MCF 10A (cell line): Measurements from ENCODE around the gene RIPK3. TPM values are rescaled to one million over a fixed set of nuclear protein-coding genes. Genes with fewer than 3 reads are reported as not detected.

Source experiments
- BruUV-seq: library from RNA; stranded (reverse); fragments of 400-500 nt; replicated peaks from 2 replicates; lab custom pipeline; 2021; lab: Mats Ljungman, UMichigan
- CTCF ChIA-PET: fragments of 300-600 bp; sonication (Branson Sonifier 250); formaldehyde crosslinking; extraction: SDS; loops from one replicate; lab custom pipeline; 2021; ENCODE audit warnings: antibody characterized with exemption, inconsistent platforms; lab: Yijun Ruan, JAX
- POLR2A ChIA-PET: fragments of 300-600, 350-650 bp; sonication (Branson Sonifier 250); formaldehyde crosslinking; extraction: SDS; loops from one replicate; lab custom pipeline; 2020; ENCODE audit warnings: antibody characterized with exemption, inconsistent platforms; lab: Yijun Ruan, JAX
- DNase-seq: peaks from one replicate; pipeline ENCODE4 v3.0.0-alpha.2; 2018; ENCODE audit not compliant: unreplicated experiment
- H3K27ac Mint-ChIP-seq: one replicate; pipeline ENCODE4 v1.8.0; 2022; ENCODE audit warnings: mild to moderate bottlenecking, low read depth, mixed read lengths; ENCODE audit not compliant: unreplicated experiment
- H3K27me3 Mint-ChIP-seq: one replicate; pipeline ENCODE4 v1.8.0; 2022; ENCODE audit warnings: mixed read lengths; ENCODE audit not compliant: insufficient read depth, unreplicated experiment
- H3K36me3 Mint-ChIP-seq: one replicate; pipeline ENCODE4 v1.8.0; 2022; ENCODE audit warnings: mild to moderate bottlenecking, moderate library complexity, mixed read lengths; ENCODE audit not compliant: insufficient read depth, unreplicated experiment
- H3K4me1 Mint-ChIP-seq: one replicate; pipeline ENCODE4 v1.8.0; 2022; ENCODE audit warnings: mixed read lengths; ENCODE audit not compliant: insufficient read depth, unreplicated experiment
- H3K4me3 Mint-ChIP-seq: one replicate; pipeline ENCODE4 v1.8.0; 2022; ENCODE audit warnings: mild to moderate bottlenecking, moderate library complexity, mixed read lengths; ENCODE audit not compliant: unreplicated experiment
- H3K9me3 Mint-ChIP-seq: one replicate; pipeline ENCODE4 v1.8.0; 2022; ENCODE audit warnings: mixed read lengths; ENCODE audit not compliant: unreplicated experiment
- intact Hi-C: fragments of 100-400 bp; cut with micrococcal nuclease; formaldehyde crosslinking; loops from 2 replicates; pipeline ENCODE4 v1.14.1; 2022
- total RNA-seq: library from RNA; stranded (reverse); gene quantifications from 2 replicates; pipeline ENCODE4 v1.2.3, GENCODE V29; 2022
- TF ChIP-seq, protein P1 (sequence below): fragments of 200-600 bp; IDR thresholded peaks from one replicate; pipeline ENCODE4 v1.8.0; 2022; ENCODE audit warnings: antibody characterized with exemption, mild to moderate bottlenecking; ENCODE audit not compliant: unreplicated experiment

Gene RIPK3
- total RNA-seq, 1 experiment from 2014 or later = not detected

DNA sequence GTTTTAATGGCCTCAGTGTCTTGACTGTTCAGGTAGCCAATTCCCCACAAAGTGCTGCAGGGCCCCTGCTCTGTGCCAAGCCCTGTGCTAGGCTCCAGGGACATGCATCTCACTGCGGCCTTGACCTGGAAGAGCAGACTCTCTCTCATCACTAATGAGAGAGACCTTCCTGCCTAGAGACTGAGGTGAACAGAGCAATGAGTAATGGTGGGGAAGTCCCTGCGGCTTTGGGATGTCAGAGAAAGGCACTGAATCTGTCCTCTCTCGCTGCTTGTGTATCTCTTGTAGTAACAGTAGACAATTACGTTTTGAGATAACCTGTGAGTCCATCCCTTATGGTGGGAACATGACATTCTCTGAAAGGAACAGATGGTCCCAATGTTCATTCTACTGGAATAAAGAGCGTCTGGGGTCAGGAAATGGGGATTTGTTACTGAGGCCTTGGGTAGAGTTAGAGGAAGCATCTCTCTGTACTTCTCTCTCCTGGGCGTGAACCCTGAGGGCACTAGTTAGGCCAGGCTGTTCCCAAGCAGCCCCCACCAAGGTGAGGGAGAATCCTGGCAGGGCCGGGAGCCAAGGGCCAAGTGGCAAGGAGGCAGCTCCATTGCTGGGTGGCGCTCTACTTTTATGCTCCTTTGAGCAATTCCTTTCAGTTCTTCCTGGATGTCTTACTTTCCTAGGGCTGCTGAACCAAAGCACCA is 41.7 kb upstream of the RIPK3 start:
- TF ChIP-seq, protein P1, sequence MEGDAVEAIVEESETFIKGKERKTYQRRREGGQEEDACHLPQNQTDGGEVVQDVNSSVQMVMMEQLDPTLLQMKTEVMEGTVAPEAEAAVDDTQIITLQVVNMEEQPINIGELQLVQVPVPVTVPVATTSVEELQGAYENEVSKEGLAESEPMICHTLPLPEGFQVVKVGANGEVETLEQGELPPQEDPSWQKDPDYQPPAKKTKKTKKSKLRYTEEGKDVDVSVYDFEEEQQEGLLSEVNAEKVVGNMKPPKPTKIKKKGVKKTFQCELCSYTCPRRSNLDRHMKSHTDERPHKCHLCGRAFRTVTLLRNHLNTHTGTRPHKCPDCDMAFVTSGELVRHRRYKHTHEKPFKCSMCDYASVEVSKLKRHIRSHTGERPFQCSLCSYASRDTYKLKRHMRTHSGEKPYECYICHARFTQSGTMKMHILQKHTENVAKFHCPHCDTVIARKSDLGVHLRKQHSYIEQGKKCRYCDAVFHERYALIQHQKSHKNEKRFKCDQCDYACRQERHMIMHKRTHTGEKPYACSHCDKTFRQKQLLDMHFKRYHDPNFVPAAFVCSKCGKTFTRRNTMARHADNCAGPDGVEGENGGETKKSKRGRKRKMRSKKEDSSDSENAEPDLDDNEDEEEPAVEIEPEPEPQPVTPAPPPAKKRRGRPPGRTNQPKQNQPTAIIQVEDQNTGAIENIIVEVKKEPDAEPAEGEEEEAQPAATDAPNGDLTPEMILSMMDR = no peak
- no peaks in the 10 kb centered on the region for H3K36me3 Mint-ChIP-seq
- DNase-seq = no peak
- POLR2A ChIA-PET = interaction anchor here (0.7 kb wide), 1 partner anchor 70 kb away, joined by 3 read pairs; the partner anchor contains the start of gene LTB4R
- no peak overlapping the region for H3K4me3 Mint-ChIP-seq
- no peaks in the 10 kb centered on the region for H3K4me1 Mint-ChIP-seq
- CTCF ChIA-PET = interaction anchor here (0.7 to 2.3 kb wide), 5 partner anchors 16 to 1834 kb away, joined by 3 to 7 read pairs (median 3); no protein-coding TSS in a partner anchor
- BruUV-seq = no TSS peak
- intact Hi-C loops = no loop called here
- H3K27ac Mint-ChIP-seq = no peak overlapping the region
- no peaks in the 10 kb centered on the region for H3K9me3 Mint-ChIP-seq
- peaks cover 13% of the 10 kb centered on the region for H3K27me3 Mint-ChIP-seq

DNA sequence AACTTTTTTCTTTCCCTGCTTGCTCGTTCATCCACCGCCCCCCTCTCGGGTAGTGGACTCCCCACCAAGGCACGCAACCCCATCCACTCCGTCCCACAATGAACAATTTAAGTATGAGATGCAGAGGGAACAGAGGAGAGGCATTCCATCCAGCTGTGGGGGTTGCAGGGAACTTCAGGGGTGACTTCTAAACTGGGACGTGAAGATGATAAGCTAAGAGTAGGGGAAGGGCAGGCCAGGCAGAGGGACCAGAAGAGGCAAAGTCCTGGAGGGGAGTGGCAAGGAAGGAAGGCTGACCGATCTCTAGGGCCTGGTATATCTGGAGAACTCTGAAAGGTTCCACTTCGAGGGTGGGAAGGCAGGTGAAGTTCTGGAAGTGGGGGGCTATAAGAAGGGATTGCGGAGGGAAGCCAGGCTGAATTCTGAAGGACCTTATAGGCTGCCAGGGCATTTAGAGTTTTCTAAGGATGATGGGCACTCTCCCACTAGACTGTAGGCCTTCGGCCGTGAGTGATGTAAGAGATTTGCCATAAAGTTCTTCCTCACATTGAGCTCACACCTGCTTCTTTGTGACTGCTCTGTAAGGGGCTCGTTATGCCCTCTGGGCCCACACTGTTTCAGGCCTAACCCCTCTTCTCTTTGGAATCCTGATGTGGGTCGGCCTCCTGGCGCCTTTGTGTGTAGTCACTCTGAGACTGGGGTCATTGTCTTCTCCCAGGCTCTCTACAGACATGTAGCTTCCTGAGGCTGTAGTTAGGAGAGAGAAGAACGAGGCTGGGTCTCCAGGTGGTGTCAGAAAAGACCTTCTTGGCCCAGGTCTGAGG is 40.3 kb upstream of the RIPK3 start:
- H3K27ac Mint-ChIP-seq = no peak overlapping the region
- H3K36me3 Mint-ChIP-seq = no peaks in the 10 kb centered on the region
- ChIA-PET POLR2A (interaction anchor here (1.1 to 3.1 kb wide), 6 partner anchors 9 to 49 kb away, joined by 3 to 12 read pairs (median 4); partner anchors contain the start of genes CBLN3 and KHNYN), CTCF (interaction anchor here (0.8 to 4.5 kb wide), 7 partner anchors 10 to 57 kb away, joined by 3 to 27 read pairs (median 3); partner anchors contain the start of genes ADCY4, KHNYN and NFATC4)
- H3K27me3 Mint-ChIP-seq = peaks cover 13% of the 10 kb centered on the region
- intact Hi-C loops = no loop called here
- TF ChIP-seq, protein P1 = no peak
- no TSS peak for BruUV-seq
- no peaks in the 10 kb centered on the region for H3K9me3 Mint-ChIP-seq
- no peak for DNase-seq
- H3K4me3 Mint-ChIP-seq = no peak overlapping the region
- no peaks in the 10 kb centered on the region for H3K4me1 Mint-ChIP-seq

DNA sequence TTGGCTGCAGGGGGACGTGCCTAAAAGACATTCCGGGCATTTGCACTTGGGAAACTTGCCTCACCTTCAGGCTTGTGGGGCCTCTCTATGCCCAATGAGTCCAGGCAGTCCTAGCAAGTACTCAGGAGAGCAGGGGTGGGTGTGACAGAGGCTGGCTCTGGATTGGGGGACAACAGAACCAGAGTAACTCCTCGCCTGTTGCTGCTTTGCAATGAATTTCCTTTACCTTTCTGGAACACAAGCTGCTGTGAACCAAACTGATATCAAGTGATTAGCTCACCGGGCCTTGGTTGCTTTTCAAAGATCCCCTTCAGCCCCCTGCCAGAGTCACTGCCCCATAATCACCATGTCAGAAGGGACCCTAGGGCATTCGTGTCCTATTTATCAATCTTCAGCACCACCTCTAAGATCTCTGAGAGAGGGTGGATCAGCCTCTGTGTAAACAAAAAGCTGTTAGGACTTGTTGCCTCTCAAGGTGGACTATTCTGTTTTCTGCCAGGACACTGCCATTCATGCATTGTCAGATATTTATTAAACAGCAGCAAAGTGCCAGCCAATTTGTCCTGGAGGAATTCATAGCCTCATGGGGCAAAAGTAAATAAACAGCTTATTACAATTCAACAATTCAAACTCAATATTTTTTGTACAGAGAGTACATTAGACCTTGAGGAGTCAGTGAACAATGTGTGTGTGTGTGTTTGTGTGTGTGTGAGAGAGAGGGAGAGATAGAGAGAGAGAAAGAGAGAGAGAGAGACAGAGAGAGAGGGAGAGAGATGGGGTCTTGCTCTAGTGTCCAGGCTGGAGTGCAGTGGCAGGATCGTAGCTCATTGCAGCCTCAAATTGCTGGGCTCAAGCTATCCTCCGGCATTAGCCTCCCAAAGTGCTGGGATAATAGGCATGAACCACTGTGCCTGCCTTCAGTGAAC is 39.5 kb upstream of the RIPK3 start:
- no TSS peak for BruUV-seq
- intact Hi-C loops = no loop called here
- POLR2A ChIA-PET = interaction anchor here (0.9 to 3.1 kb wide), 6 partner anchors 17 to 50 kb away, joined by 3 to 12 read pairs (median 4); partner anchors contain the start of genes CBLN3 and KHNYN

More for the DNA sequence above, 39.5 kb upstream of the RIPK3 start:
- Mint-ChIP-seq H3K4me3 (no peak overlapping the region), H3K36me3 (no peaks in the 10 kb centered on the region), H3K27me3 (peaks cover 8% of the 10 kb centered on the region), H3K4me1 (no peaks in the 10 kb centered on the region), H3K27ac (no peak overlapping the region), H3K9me3 (no peaks in the 10 kb centered on the region)
- no peak for DNase-seq
- TF ChIP-seq, protein P1 = no peak
- CTCF ChIA-PET = interaction anchor here (0.6 to 4.5 kb wide), 11 partner anchors 11 to 141 kb away, joined by 3 to 27 read pairs (median 3); partner anchors contain the start of genes ADCY4, KHNYN and NFATC4
